HepG2 (cell line): Measurements from ENCODE around the gene ZNF670. TPM values are rescaled to one million over a fixed set of nuclear protein-coding genes. Genes with fewer than 3 reads are reported as not detected.

Experiments used
- ARID4A ChIP-seq: sonication (generic); formaldehyde crosslinking; IDR thresholded peaks from 2 replicates; pipeline ENCODE4 v1.5.0; 2020; ENCODE audit warnings: mild to moderate bottlenecking, missing genetic modification reagents, borderline replicate concordance
- ARID5B ChIP-seq: IDR thresholded peaks from 2 replicates; pipeline ENCODE4 v1.4.0; 2020; ENCODE audit warnings: mild to moderate bottlenecking, missing genetic modification reagents
- ATF3 ChIP-seq: sonication (generic); formaldehyde crosslinking; IDR thresholded peaks from 2 replicates; pipeline ENCODE4 v1.4.0; 2020; ENCODE audit warnings: missing genetic modification reagents
- ATF7 ChIP-seq, 2 experiments: fragments of 450-650 bp in 1 of 2; sonication (generic) in 1 of 2; formaldehyde crosslinking in 1 of 2; IDR thresholded peaks; 2 replicates each; pipeline versions ENCODE4 v1.4.0 to v1.6.1; 2016 to 2020; ENCODE audit warnings: antibody characterized with exemption in 1 of 2, mild to moderate bottlenecking in 1 of 2, missing genetic modification reagents in 1 of 2
- CBX5 ChIP-seq: sonication (generic); formaldehyde crosslinking; IDR thresholded peaks from 2 replicates; pipeline ENCODE4 v1.4.0; 2020; ENCODE audit warnings: missing genetic modification reagents, borderline replicate concordance
- E2F2 ChIP-seq: sonication (generic); formaldehyde crosslinking; IDR thresholded peaks from 2 replicates; pipeline ENCODE4 v1.4.0; 2020; ENCODE audit warnings: missing genetic modification reagents, borderline replicate concordance
- GABPA ChIP-seq, 2 experiments: IDR thresholded peaks; 2 replicates each; pipeline ENCODE4 v1.6.1; 2011 to 2016; ENCODE audit warnings: low read depth in 2 of 2, low read length in 1 of 2, missing biosample characterization in 1 of 2, missing genetic modification characterization in 1 of 2
- HOMEZ ChIP-seq: IDR thresholded peaks from 2 replicates; pipeline ENCODE4 v1.6.1; 2016; ENCODE audit warnings: low read depth
- HOXA3 ChIP-seq: sonication (generic); formaldehyde crosslinking; IDR thresholded peaks from 2 replicates; pipeline ENCODE4 v1.5.0; 2020; ENCODE audit warnings: missing genetic modification reagents
- MEIS2 ChIP-seq: sonication (generic); formaldehyde crosslinking; IDR thresholded peaks from 2 replicates; pipeline ENCODE4 v1.9.0; 2021; ENCODE audit warnings: mild to moderate bottlenecking, missing genetic modification reagents
- MIER3 ChIP-seq: IDR thresholded peaks from 2 replicates; pipeline ENCODE4 v1.6.1; 2016; ENCODE audit warnings: missing compliant biosample characterization, borderline replicate concordance
- RFX5 ChIP-seq: IDR thresholded peaks from 2 replicates; pipeline ENCODE4 v1.6.1; 2011; ENCODE audit warnings: low read depth, low read length, improper control_type of control experiment
- ZNF136 ChIP-seq: sonication (generic); formaldehyde crosslinking; IDR thresholded peaks from 2 replicates; pipeline ENCODE4 v1.8.1; 2022; ENCODE audit warnings: low read depth, mild to moderate bottlenecking, moderate library complexity, missing genetic modification reagents
- ZNF263 ChIP-seq: sonication (generic); formaldehyde crosslinking; IDR thresholded peaks from 2 replicates; pipeline ENCODE4 v1.4.0; 2020; ENCODE audit warnings: missing genetic modification reagents
- polyA plus RNA-seq, 8 experiments: library from polyadenylated mRNA; depleted of rRNA in 3 of 8; stranded (reverse) in 7 of 8; unstranded in 1 of 8; fragments of >200 nt; fragmentation: Illumina TruSeq in 4 of 8; extraction: Trizol in 4 of 8; gene quantifications; 2 replicates each; pipeline versions ENCODE4 v1.2.1 to v1.2.3, GENCODE V29; 2011 to 2016; ENCODE audit warnings: low read depth in 4 of 8, missing spikeins in 1 of 8, mixed read lengths in 1 of 8; ENCODE audit not compliant: insufficient read depth in 1 of 8
- total RNA-seq, 5 experiments: library from RNA; depleted of rRNA; stranded (reverse); fragments of >200 nt; fragmentation: Illumina TruSeq; extraction: Trizol; gene quantifications; 2 replicates each; pipeline ENCODE4 v1.2.3, GENCODE V29; 2016; ENCODE audit warnings: low read depth in 1 of 5

Gene ZNF670
- total and polyA plus RNA-seq, 2 of the 13 experiments (the other 11 are each of a cell fraction or from before 2014, with no cell fraction given), result 4.2 to 10.9 TPM

GRCh38 chr1:247113094-247113497 is 34.5 kb upstream of the ZNF670 start (continued):
- TF ChIP-seq ZNF136 (CRISPR knock-in tag) (0 out of 2 replicates have a peak, but pooled peaks have one; percentile 54), MEIS2 (no peak), ATF3 (CRISPR knock-in tag) (peak; percentile 82), ARID4A (CRISPR knock-in tag) (peak; percentile 37; the same call in 1 of the 2 replicates), GABPA (IDR thresholded peaks at IDR 0.05; ENCODE audit: low read depth, low read length) (no peak), GABPA (CRISPR knock-in tag; IDR thresholded peaks at IDR 0.05; ENCODE audit: low read depth) (peak; percentile 64), HOXA3 (CRISPR knock-in tag) (0 out of 2 replicates have a peak, but pooled peaks have one; percentile 17), E2F2 (CRISPR knock-in tag) (0 out of 2 replicates have a peak, but pooled peaks have one; percentile 22), CBX5 (CRISPR knock-in tag) (peak; percentile 36; the same call in 1 of the 2 replicates), ARID5B (CRISPR knock-in tag) (peak; percentile 26), MIER3 (0 out of 2 replicates have a peak, but pooled peaks have one; percentile 9), ZNF263 (CRISPR knock-in tag) (0 out of 2 replicates have a peak, but pooled peaks have one; percentile 18), ATF7 (IDR thresholded peaks at IDR 0.05) (peak; percentile 21; the same call in 1 of the 2 replicates), ATF7 (CRISPR knock-in tag; IDR thresholded peaks at IDR 0.05) (peak; percentile 76), HOMEZ (CRISPR knock-in tag) (peak; percentile 70; the same call in 1 of the 2 replicates), RFX5 (no peak)
